Psoas muscle (tissue), 8 donors: ENCODE measurements around the gene CAMSAP1. TPM values are rescaled to one million over a fixed set of nuclear protein-coding genes. Genes with fewer than 3 reads are reported as not detected.
A peak's percentile ranks its signal among the peaks of the same experiment; 100 is the strongest.
"Not testable (repeated sequence)": the region's sequence is repeated elsewhere in the genome, so short reads cannot be mapped to it uniquely, and the experiment has no call there.

Experiments used
- ATAC-seq, 4 donors: fragments of 200-7000 bp; cut with Tn5 transposase; one replicate each; pipeline ENCODE4 v1.9.1; 2020; ENCODE audit warnings: moderate library complexity in 3 of 4, mild to moderate bottlenecking in 2 of 4
- DNase-seq, 2 donors: peaks; one replicate each; pipeline ENCODE4 v3.0.0-alpha.2; 2020
- H3K27ac ChIP-seq: fragments of 200-600 bp; one replicate; pipeline ENCODE4 v1.8.0; 2022
- H3K27me3 ChIP-seq, 3 donors: fragments of 200-600 bp in 1 of 3; one replicate each; pipeline versions ENCODE4 v1.6.1 to v1.8.0; 2013 to 2022; ENCODE audit warnings: low read length in 2 of 3, mild to moderate bottlenecking in 2 of 3, moderate library complexity in 1 of 3; ENCODE audit not compliant: insufficient read depth in 3 of 3
- H3K36me3 ChIP-seq, 2 donors: fragments of 200-600 bp in 1 of 2; one replicate each; pipeline versions ENCODE4 v1.6.1 to v1.8.0; 2013 to 2022; ENCODE audit warnings: low read depth in 1 of 2, mild to moderate bottlenecking in 1 of 2, moderate library complexity in 1 of 2; ENCODE audit not compliant: insufficient read depth in 1 of 2
- H3K4me1 ChIP-seq: fragments of 200-600 bp; one replicate; pipeline ENCODE4 v1.8.0; 2022
- H3K4me3 ChIP-seq: fragments of 200-600 bp; one replicate; pipeline ENCODE4 v1.8.0; 2022; ENCODE audit warnings: mild to moderate bottlenecking
- H3K9me3 ChIP-seq: fragments of 200-600 bp; one replicate; pipeline ENCODE4 v1.8.0; 2022
- WGBS, 3 donors: extraction: QIAGEN DNeasy Blood & Tissue Kit; methylation state at CpG; one replicate each; pipeline versions ENCODE4 v1.1.6 to v1.1.7; 2013; 5-methylcytosine and 5-hydroxymethylcytosine counted together
- intact Hi-C, 2 donors: fragments of 100-400 bp; cut with DNase I; formaldehyde crosslinking; loops; one replicate each; pipeline versions ENCODE4 v1.11.0 to v1.14.2; 2022
- polyA plus RNA-seq, 3 donors: library from polyadenylated mRNA; stranded (reverse); fragments of 200-250 nt; gene quantifications; one replicate each; pipeline ENCODE4 v1.2.3, GENCODE V29; 2013
- total RNA-seq, 4 donors: library from RNA; stranded (reverse); fragmentation: NEBNext Ultra II Directional in 2 of 4; extraction: Animal tissue kit (Norgen Biotek cat#: 25700) in 2 of 4; gene quantifications; one replicate each; pipeline versions ENCODE4 v1.2.1 to v1.2.4, GENCODE V29; 2021 to 2023
- TF ChIP-seq, protein P1 (sequence below): fragments of 200-600 bp; IDR thresholded peaks from one replicate; pipeline ENCODE4 v1.8.0; 2022; ENCODE audit warnings: antibody characterized with exemption
- donor health status: healthy with polysubstance abuse.
- donor health status: DM: no; HTN: no; CAD: no; lungs with moderate emphysema.
- donor health status: Bipolar disorder and iron deficiency.
- donor health status: healthy.
- donor health status: DM: yes; HTN: yes; CAD: no.
- donor health status: DM: no; HTN: no; CAD: no.
- donor health status: DM: no; HTN: no; CAD: no.
- donor health status: DM: yes; HTN: yes; CAD: no.

The CAMSAP1 gene
- total and polyA plus RNA-seq, 7 donors, result 21.3 to 51.5 (median 41.5) TPM

DNA sequence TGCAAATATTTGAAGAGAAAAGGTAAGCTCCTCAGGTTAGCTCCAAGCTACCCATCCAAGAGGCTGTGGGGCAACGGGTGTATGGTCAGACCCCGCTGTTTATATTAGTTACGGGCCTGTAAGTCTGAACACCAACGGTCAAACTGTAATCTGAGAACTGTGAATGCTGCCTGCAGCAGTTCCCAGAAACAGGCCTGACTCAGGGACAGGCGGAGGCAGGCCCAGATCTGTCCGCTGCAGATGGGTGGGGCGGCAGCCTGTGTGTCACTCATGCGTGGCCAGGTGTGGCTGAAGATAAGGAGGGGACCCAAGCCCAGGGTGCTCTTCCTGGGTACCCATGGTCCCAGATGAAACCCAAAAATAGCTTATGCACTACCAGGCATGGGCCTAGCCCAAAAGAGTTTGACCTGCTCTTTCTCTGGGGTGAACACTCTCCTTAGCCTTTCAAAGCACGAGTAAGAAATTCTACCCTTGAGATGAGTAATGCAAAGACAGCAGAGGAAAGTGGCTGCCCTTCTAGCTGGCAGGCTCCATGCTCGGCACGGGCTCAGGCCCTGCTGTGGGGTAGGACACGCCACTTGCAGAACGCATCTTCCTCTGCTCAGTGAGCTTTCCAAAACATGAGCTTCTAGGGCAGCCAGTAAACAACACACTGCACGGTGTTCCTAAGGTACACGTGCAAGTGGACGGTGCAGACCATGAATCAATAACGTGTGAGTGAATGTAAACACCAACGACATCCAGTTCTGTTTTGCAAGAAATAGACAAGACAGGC, 44.7 kb upstream of the CAMSAP1 start:
- peak; percentile 79 to 86 (median 85) for ATAC-seq
- TF ChIP-seq, protein P1, sequence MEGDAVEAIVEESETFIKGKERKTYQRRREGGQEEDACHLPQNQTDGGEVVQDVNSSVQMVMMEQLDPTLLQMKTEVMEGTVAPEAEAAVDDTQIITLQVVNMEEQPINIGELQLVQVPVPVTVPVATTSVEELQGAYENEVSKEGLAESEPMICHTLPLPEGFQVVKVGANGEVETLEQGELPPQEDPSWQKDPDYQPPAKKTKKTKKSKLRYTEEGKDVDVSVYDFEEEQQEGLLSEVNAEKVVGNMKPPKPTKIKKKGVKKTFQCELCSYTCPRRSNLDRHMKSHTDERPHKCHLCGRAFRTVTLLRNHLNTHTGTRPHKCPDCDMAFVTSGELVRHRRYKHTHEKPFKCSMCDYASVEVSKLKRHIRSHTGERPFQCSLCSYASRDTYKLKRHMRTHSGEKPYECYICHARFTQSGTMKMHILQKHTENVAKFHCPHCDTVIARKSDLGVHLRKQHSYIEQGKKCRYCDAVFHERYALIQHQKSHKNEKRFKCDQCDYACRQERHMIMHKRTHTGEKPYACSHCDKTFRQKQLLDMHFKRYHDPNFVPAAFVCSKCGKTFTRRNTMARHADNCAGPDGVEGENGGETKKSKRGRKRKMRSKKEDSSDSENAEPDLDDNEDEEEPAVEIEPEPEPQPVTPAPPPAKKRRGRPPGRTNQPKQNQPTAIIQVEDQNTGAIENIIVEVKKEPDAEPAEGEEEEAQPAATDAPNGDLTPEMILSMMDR, result no peak
- WGBS, 3 donors, result 30 to 41% (median 36%) methylated on average over 18 of the region's 18 CpGs

DNA sequence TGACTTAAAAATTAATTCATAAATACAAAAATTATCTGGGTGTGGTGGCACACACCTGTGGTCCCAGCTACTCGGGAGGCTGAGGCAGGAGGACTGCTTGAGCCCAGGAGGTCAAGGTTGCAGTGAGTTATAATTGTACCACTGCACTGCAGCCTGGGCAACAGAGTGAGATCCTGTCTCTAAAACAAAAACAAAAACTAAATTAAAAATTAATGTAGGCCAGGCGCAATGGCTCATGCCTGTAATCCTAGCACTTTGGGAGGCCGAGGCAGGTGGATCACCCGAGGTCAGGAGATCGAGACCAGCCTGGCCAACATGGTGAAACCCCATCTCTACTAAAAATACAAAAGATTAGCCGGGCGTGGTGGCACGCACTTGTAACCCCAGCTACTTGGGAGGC, 44.0 kb upstream of the CAMSAP1 start:
- intact Hi-C loops, H3K4me3 ChIP-seq, H3K27me3 ChIP-seq, H3K9me3 ChIP-seq, ATAC-seq, DNase-seq: not testable (repeated sequence)
- Histone ChIP-seq H3K4me1 (peaks cover 90% of the 10 kb centered on the region), H3K27ac (peak overlapping the region; percentile 93), H3K36me3 (peaks cover 0 to 64% of the 10 kb centered on the region in 2 donors)
- WGBS, 3 donors, result 44 to 66% (median 53%) methylated on average over 8 of the region's 8 CpGs

More for the DNA sequence above, 44.7 kb upstream of the CAMSAP1 start:
- Histone ChIP-seq H3K27me3 (no peaks in the 10 kb centered on the region), H3K4me3 (peak overlapping the region; percentile 31), H3K4me1 (peaks cover 90% of the 10 kb centered on the region), H3K36me3 (peaks cover 0 to 56% of the 10 kb centered on the region in 2 donors), H3K9me3 (no peaks in the 10 kb centered on the region), H3K27ac (peak overlapping the region; percentile 93)
- peak; percentile 76 to 93 for DNase-seq
- intact Hi-C loops, result no loop called here

DNA sequence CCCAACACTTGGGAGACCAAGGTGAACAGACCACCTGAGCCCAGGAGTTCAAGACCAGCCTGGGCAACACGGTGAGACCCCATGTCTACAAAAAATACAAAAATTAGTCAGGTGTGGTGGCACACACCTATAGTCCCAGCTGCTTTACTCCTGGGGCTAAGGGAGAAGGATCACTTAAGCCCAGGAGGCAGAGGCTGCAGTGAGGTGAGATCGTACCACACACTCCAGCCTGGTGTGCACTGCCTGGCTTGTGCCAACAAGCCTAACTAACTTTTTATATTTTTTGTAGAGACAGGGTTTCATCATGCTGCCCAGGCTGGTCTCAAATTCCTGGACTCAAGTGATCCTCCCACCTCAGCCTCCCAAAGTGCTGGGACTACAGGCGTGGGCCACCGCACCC, 43.5 kb upstream of the CAMSAP1 start:
- intact Hi-C loops, ATAC-seq, H3K27me3 ChIP-seq, H3K4me3 ChIP-seq, H3K9me3 ChIP-seq, DNase-seq: not testable (repeated sequence)
- peak overlapping the region; percentile 93 for H3K27ac ChIP-seq
- H3K36me3 ChIP-seq, result peaks cover 0 to 68% of the 10 kb centered on the region in 2 donors
- peaks cover 90% of the 10 kb centered on the region for H3K4me1 ChIP-seq
- WGBS, 3 donors, result 92 to 94% (median 93%) methylated on average over 4 of the region's 4 CpGs

DNA sequence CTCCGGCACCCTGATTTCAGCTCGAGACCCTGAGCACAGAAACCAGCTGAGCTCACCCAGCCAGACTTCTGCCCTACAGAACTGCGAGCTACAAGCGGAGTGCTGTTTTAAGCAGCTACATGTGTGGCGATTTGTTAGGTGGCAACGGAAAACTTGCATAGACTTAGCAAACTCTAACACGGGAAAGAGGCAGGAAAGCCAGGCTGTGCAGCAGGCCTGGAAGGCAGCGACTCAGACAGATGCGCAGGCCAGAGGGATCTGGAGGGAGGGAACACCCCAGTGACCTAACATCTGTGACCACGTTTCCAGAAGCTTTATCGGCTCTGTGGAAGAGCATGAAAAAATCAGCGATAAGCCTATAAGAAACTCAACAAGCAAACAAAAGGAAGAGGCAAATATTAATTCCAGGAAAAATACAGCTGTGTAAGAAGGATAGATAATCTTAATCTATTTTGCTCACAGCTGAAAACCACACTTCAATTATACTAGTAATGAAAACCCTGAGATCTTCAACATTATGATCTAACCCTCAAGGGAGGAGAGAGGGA, 42.9 kb upstream of the CAMSAP1 start:
- no peaks in the 10 kb centered on the region for H3K9me3 ChIP-seq
- no peaks in the 10 kb centered on the region for H3K27me3 ChIP-seq
- peaks cover 2 to 75% of the 10 kb centered on the region in 2 donors for H3K36me3 ChIP-seq
- intact Hi-C loops, result no loop called here
- 61 to 70% (median 64%) methylated on average over 12 of the region's 12 CpGs for WGBS, 3 donors
- no peak for DNase-seq
- H3K4me1 ChIP-seq, result peaks cover 86% of the 10 kb centered on the region
- ATAC-seq, result no peak
- H3K4me3 ChIP-seq, result peak overlapping the region; percentile 33
- TF ChIP-seq, protein P1, result no peak
- H3K27ac ChIP-seq, result peak overlapping the region; percentile 93

DNA sequence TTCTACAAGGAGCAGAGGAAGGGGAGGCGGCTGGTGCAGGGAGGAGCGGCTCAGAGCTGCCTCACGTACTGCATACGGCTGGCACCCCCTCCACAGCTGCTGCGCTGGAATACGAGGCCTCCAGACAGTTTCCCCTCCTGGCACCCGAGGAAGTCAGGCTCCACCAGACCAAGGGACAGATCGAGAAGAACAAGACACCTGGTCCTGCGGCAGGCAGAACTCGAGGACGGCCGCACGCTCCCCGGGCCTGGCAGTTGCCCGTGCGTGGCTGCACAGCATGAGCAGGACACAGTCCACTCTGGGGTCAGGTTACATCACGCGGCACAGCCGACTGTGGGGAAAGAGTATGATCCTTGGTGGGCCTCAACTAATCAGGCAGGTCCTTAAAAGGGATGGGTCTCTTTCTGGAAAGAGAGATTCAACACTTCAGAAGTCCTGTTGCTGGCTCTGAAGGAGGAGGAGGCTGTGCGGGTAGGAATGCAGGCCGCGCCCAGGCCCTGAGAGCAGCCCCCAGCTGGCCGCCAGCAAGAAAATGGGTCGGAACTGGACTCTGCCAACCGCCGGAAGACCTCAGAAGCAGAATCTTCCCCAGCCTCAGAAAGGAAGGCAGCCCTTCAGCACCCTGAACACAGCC, 42.3 kb upstream of the CAMSAP1 start:
- H3K4me1 ChIP-seq, result peaks cover 80% of the 10 kb centered on the region
- TF ChIP-seq, protein P1, result no peak

More for the DNA sequence above, 42.3 kb upstream of the CAMSAP1 start:
- Histone ChIP-seq H3K4me3 (peak overlapping the region; percentile 33), H3K36me3 (peaks cover 6 to 76% of the 10 kb centered on the region in 2 donors), H3K27me3 (no peaks in the 10 kb centered on the region), H3K27ac (peak overlapping the region; percentile 93), H3K9me3 (no peaks in the 10 kb centered on the region)
- intact Hi-C loops, result no loop called here
- 35 to 55% (median 38%) methylated on average over 26 of the region's 26 CpGs for WGBS, 3 donors
- peak; percentile 47 to 63 (median 52) for ATAC-seq
- peak; percentile 67 to 85 for DNase-seq
